ENCODE results near the gene BACH2. TPM values are rescaled to one million over a fixed set of nuclear protein-coding genes. Genes with fewer than 3 reads are reported as not detected.

BACH2 gene
- total RNA-seq, 2 donors from 2014 or later, result 0.52 to 1.2 TPM

DNA sequence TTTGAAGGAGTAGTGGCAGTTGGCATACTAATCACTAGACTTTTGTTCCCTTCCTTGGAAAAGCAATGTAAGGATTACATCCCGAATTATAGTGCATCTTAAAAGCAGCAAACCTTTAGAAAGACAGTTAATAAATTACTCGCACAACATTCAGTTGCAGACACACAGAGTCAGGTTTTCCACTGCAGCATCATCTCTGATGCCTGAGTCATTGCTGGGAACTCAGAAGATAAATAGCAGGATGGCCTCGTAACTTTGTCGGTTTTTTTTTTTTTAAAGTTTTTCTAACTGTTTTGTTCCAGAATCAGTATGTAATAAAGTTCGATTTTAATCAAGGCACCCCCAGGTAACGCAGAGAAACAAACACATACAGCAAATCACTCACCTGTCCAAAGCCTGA is 368.0 kb downstream of the BACH2 start:
- Histone ChIP-seq H3K27me3 (no peaks in the 10 kb centered on the region), H3K4me3 (no peak overlapping the region), H3K9me3 (no peaks in the 10 kb centered on the region), H3K4me1 (no peaks in the 10 kb centered on the region), H3K9ac (ENCODE audit: low read depth in 2 of 2, low read length in 2 of 2) (no peak overlapping the region), H3K36me3 (no peaks in the 10 kb centered on the region), H3K27ac (no peak overlapping the region)
- DNase-seq, result no peak
- no peak for TF ChIP-seq CTCF (IDR thresholded peaks at IDR 0.05)
- intact Hi-C loops (cut with DNase I), result no loop called here

DNA sequence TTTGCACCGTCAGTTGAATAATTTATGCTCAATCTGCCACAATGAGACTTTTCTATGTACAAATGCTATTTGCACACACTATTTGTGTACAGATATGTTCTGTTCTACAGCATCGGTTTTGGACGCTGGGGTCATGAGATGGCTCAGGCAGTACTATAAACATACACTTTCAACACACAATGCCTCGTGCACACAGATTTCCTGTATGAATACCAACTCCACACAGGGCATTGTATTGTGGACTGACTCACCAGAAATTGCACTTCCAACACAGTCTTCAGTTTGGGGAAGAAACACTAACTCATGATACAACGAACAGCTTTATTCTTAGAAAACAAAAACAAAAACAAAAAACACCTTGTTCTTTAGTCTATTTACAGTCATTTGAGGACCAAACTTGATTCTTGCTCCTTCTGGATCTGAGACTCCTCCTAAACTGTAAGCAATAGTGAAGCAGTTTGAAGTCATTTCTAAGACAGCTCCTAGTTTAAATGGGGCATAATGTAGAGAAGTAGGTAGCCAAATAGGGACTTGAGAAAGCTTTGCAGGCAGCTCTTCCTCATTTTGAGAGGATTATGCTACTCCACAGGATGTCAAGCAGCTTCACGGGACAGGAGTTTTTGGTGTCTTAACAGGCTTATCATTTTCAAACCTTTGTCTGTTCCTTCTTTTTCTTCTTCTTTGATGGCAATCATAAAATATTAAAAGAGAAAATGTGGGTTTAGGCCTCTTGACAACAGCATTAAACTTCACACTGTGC is 368.7 kb downstream of the BACH2 start:
- Histone ChIP-seq H3K9ac (ENCODE audit: low read depth in 2 of 2, low read length in 2 of 2) (no peak overlapping the region), H3K27ac (no peak overlapping the region), H3K4me3 (no peak overlapping the region), H3K9me3 (no peaks in the 10 kb centered on the region), H3K27me3 (no peaks in the 10 kb centered on the region), H3K4me1 (no peaks in the 10 kb centered on the region), H3K36me3 (no peaks in the 10 kb centered on the region)
- TF ChIP-seq CTCF (IDR thresholded peaks at IDR 0.05), result no peak
- intact Hi-C loops (cut with DNase I), result no loop called here
- DNase-seq, result no peak

- Histone ChIP-seq H3K9me3 (no peaks in the 10 kb centered on the region), H3K27me3 (no peaks in the 10 kb centered on the region), H3K36me3 (no peaks in the 10 kb centered on the region), H3K27ac (no peak overlapping the region), H3K4me3 (no peak overlapping the region), H3K9ac (ENCODE audit: low read depth in 2 of 2, low read length in 2 of 2) (no peak overlapping the region), H3K4me1 (no peaks in the 10 kb centered on the region)
- no peak for DNase-seq
- intact Hi-C loops (cut with DNase I), result no loop called here
- no peak for TF ChIP-seq CTCF (IDR thresholded peaks at IDR 0.05)
Measured at GRCh38 chr6:89927264-89927663, 369.4 kb downstream of the BACH2 start.

- no peaks in the 10 kb centered on the region for H3K9me3 ChIP-seq
- no peak overlapping the region for H3K4me3 ChIP-seq
- no peak for TF ChIP-seq CTCF (IDR thresholded peaks at IDR 0.05)
- no peaks in the 10 kb centered on the region for H3K27me3 ChIP-seq
- intact Hi-C loops (cut with DNase I), result no loop called here
- H3K27ac ChIP-seq, result no peak overlapping the region
- no peak overlapping the region for H3K9ac ChIP-seq (ENCODE audit: low read depth in 2 of 2, low read length in 2 of 2)
- no peaks in the 10 kb centered on the region for H3K36me3 ChIP-seq
- no peaks in the 10 kb centered on the region for H3K4me1 ChIP-seq
- no peak for DNase-seq
Measured at GRCh38 chr6:89925826-89926225, 370.8 kb downstream of the BACH2 start.

- Histone ChIP-seq H3K4me1 (no peaks in the 10 kb centered on the region), H3K9ac (ENCODE audit: low read depth in 2 of 2, low read length in 2 of 2) (no peak overlapping the region), H3K27me3 (no peaks in the 10 kb centered on the region), H3K27ac (no peak overlapping the region), H3K4me3 (no peak overlapping the region), H3K36me3 (no peaks in the 10 kb centered on the region), H3K9me3 (no peaks in the 10 kb centered on the region)
- no peak for DNase-seq
- intact Hi-C loops (cut with DNase I), result no loop called here
- TF ChIP-seq CTCF (IDR thresholded peaks at IDR 0.05), result no peak
Measured at GRCh38 chr6:89924231-89924630, 372.4 kb downstream of the BACH2 start.
